Occipital lobe (tissue), 2 donors: Measurements from ENCODE around the gene ZCCHC2. TPM values are rescaled to one million over a fixed set of nuclear protein-coding genes. Genes with fewer than 3 reads are reported as not detected.
A peak's percentile ranks its signal among the peaks of the same experiment; 100 is the strongest.

Experiments
- DNase-seq: peaks from one replicate; lab custom pipeline; 2025; lab: John Stamatoyannopoulos, UW
- total RNA-seq: library from RNA; depleted of rRNA; stranded (reverse); fragments of >200 nt; gene quantifications from one replicate; pipeline ENCODE4 v1.2.3, GENCODE V29; 2014

The ZCCHC2 gene
- total RNA-seq, 1 donor from 2014 or later: 13.1 TPM

DNA sequence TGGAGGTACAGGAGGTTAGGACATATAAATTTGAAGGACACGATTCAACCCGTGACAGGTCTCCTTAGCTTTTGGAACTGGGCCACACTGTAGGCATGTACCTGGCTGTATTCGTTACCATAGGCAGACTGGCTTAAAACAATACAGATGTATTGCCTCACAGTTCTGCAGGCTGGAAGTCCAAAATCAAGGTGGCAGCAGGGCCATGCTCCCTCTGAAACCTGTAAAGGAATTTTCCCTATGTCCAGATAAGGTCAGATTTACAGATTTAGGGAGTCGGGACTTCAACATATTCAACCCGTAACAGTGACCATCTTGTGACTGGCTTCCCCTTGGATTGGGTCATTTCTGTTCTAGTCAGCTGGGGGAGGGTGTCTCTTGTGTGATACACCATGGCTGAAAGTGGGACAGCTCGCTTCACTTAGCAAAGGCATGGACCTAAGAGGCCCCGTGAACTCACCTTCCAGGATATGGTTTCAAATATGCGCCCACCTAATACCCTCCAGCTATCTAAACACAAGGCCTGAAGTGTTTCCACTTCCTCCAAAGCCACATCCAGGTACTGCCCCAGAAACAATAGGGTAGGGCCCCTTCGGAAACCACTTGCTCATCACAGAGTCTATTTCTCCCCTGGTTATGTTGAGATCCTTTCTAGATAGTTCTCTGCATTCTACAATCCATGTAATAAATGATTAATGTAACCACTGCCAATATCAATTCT is 85.0 kb downstream of the ZCCHC2 start:
- DNase-seq: no peak

DNA sequence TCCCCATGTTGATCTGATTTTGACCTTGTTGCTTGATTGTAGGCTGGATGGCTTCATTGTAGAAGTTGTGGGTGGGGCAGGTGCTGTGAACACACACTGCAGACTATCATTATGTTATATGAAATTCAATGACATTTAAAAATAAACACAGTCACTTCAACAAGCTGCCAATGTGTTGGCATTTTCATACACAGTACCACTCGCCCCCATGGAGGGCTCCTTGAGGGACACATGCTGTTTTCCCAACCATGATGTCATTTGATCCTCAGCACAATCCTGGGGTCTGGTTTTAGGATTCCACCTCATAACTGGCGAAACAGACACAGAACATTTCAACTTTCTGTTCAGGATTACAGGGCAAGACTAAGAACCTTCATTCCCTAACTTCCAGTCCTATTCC is 86.9 kb downstream of the ZCCHC2 start:
- DNase-seq: no peak

DNA sequence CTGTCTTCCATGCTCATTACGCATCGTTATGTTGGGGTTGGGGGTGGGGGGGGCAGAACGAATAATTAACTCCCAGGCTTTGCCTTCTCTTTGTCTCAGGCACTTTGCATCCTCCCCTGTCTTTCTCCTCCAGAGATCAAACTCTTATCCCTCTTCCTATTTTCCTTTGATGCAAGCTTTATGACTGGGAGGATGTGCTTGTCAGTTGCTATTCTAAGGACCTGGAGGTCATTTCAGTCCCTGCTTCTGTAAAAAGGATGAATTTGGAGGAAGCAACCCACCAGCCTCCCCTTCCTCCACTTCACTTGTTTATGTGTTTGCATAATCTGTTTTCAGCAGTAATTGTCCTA is 87.5 kb downstream of the ZCCHC2 start:
- DNase-seq: no peak

DNA sequence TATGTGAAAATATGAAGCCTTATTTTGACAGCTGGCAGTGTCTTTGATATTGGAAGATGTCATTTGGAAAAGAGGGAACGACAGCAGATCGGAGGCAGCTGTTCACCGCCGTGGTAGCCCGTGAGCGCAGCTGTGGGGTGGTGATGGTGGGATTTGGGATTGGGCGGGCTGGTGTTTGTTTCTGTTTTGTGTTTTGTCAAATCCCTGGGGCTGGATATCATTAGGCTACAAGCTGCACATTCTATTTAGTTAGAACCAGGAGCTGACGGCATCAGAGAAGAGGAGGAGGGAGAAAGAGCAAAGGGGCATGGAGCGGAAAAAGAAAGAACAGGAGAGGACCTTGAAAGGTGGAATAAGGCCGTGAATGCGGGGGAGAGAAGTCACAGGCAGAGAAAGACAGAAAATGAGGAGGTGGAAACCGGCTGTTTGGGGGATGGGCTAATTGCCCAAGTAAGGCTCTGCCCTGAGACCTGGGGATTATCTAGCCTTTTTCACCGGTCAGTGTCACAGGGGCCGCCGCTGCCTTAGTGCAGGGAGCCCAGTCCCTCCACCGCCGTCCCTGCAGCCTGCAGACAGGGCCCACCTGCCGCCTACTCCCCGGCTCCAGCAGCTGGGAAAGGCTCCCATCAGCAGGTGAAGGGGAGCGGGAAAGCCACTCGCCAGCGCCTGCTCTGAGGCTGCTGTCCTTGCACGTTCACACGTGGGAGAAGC is 88.0 kb downstream of the ZCCHC2 start:
- no peak for DNase-seq

DNA sequence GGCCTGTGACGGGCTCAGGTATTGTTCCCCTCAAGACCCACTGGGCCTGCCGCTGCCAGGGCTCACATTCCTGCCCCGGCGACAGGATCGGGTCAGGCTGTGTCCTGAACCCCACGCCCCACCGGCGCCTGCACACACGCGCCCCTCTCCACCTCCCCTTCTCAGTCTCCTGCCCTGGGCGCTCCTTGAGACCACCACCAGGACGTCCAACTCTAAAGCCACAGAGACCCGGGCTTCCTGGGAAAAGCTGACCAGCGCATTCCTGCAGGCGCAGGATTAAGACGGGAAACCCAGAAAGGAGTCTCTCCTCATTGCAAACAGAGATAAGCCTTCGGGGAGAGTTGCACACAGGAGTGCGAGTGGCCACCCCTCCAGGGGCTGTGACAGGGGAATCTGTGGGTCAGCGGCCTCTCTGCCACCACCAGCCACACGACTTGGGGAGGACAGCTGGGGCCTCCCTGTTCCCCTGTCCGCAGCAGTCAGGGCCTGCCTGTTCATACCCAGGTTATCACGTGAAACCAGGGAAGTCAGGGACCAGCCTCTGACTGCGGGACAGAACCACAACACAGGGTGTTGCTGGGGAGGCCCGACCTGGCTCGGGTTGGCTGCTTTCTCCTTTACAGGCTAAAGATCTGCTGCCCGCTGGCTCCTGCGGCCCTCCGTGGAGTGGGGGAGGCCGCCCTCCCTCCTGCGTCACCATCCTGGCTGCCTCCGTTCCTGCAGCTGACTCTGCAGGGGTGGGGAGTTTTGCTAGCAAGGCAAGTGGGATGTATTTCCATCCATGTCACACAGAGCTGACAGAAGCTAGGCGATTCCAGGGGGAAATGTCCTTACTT is 88.8 kb downstream of the ZCCHC2 start:
- peak; percentile 29 for DNase-seq

DNA sequence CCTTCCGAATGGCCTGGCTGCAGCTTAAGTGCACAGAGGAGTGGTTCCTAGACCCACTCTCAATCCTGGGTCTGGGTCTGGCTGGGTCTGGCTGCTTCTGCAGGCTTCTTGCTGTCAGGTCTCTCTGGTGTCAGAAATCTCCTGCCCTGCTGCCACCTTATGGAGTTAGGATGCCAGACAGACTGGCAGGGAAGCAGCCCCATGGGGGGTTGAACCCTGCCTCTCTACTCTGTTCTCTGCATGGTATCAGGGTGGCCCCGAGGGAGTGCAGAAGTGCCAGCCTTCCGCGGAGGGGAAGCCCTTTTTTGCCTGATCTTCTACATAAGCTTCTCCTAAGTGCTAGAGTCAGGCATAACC is 89.4 kb downstream of the ZCCHC2 start:
- DNase-seq: no peak

DNA sequence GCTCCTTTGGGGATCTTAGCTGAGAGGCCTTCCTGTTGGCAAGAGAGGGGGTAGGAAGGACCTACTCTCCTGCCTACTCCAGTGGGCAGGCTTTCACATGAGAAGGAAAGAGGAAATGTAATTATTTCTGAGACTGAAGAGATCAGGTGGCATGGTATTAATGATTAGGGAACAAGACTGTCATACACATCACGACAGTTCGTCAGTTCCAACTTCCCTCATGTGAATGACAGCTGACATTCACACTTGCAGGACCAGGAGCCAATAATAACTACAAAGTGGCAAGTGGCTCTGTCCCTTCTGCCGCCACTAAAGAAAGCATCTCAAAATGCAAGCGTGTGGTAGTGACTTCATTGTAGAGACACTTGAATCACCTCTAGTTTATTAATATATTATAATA is 90.0 kb downstream of the ZCCHC2 start:
- no peak for DNase-seq

DNA sequence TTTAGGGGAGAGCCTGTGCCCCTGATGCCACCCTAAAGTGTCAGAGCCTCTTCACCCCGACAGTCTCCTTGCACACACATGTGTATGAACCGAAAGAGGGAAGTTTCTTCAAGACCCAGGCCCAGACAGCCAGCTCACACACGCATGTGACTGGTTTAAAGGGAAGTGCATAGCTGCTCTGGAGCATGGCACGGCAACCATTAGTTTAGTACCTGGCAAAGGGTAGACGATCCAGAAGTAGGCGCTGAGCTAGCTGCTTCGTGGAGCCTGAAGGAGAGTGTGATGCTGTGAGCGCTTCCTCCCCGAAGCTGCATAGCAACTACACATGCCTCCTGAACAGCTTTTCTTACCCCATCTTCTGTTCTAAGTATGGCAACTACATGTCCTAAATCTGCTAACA is 91.7 kb downstream of the ZCCHC2 start:
- DNase-seq: no peak

DNA sequence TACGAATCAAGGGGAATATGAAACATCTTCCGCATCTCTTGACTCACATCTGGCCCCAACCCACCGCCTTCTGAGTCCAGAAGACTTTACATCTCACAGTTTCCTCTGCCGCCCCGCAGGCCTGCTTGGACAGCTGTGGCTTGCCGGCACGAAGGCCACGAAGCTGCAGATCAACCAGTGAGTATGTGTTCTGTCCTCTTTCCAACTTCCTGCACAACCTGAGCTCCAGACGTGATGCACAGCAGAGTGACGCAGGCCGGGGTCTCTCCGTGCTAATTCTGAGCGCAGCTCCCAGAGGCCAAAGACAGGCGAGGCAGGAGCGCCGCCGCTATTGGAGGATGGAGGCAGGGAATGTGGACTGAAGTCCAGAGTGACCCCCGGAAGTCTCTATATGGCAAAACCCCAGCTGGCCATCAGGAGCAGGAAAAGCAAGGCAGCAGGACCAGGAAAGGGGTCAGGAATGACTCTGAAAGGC is 93.5 kb downstream of the ZCCHC2 start:
- DNase-seq: no peak

DNA sequence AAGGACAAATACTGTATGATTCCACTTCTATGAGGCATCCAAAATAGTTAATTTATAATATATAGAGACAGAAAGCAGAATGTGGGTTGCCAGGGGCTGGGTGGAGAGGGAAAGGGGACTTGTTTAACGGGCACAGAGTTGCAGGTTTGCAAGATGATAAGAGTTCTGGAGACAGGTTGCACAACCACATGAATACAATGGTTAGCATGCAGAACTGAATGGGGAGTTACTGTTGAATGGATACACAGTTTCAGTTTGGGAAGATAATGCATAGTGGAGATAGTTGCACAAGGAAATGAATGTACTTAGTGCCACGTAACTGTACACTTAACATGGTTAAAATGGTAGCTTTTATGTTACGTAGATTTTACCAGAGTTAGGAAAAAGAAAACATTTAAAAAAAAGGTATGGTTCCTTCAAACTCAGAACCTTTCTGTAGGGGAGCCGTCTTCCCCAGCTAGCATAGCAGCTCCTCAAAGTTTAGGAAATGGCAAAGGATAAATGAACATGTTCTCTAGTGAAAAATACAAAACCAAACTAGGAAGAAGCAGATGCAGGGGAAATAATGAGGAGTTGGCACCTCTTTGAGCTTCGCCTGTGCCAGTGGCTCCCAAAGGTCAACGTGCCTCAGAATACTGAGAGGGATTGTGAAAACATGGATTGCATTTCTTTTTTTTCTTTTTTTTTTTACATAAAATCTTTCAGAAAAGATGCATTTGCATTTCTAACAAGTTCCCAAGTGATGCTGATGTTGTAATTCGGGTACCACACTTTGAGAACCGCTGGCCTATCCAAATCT is 95.2 kb downstream of the ZCCHC2 start:
- DNase-seq: no peak

DNA sequence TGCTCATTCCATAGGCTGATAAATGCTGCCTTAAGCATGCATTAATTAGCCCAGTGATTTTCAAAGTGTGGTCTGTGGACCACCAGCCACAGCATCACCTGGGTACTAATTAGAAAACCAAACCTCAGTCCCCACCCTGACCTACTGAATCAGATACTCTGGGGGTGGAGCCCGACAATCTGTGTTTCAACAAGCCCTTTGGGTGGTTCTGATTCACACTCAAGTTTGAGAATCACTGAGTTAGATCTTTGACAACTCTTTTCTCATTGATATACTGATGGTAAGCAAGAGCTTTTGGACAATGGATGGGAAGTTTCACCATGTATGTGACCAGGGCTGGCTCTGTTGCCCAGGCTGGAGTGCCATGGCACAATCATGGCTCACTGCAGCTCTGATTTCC is 95.9 kb downstream of the ZCCHC2 start:
- DNase-seq: no peak

DNA sequence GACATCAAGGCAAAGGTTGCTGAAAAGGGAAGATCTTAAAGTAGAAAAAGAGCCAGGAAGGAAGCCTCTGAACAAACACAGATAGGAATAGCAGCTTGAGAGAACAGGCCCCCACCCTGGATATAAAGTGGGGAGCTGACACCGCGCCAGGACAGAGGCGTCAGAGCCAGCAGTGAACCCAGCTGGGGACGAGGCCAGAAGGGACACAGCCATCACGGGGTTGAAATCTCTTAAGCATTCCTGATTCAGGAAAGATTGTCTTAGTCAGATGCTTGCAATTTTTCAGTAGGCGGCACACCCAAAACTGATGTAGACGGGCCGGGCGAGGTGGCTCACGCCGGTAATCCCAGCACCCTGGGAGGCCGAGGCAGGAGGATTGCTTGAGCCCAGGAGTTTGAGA is 98.7 kb downstream of the ZCCHC2 start:
- no peak for DNase-seq

DNA sequence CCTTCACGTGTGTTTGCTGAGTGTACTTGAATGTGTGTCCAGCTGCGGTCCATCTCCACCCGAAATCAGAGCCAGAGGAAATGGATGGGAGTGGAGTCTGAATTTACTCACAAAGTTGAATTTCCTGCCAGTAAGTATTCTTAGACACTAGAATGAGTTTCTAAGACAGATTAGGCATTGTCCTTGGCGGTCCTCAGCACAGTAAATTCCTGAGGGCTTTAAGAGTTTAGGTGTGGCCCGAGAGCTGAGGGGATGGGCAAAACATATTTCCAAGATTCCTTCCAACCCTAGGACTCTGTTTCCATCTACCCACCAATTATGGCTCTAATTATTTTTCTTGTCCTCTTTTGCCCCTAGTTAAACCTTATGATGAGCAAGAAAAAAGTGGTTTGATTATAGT is 102.2 kb downstream of the ZCCHC2 start:
- DNase-seq: no peak

Other genes with a start within 250 kb of the ZCCHC2 start
- 1.6 TPM for gene TNFRSF11A, start 197.7 kb upstream of the ZCCHC2 start, total RNA-seq
- 22.6 TPM for gene PHLPP1, start 192.5 kb downstream of the ZCCHC2 start, total RNA-seq